Trophoblast cell (in vitro differentiated cells and primary cell): ENCODE measurements around the gene ATP6V0D1.

Experiments
- DNase-seq, 2 donors: peaks; one replicate each; pipeline ENCODE4 v3.0.0-alpha.2; 2016
- H2AFZ ChIP-seq: 2 replicates; pipeline ENCODE4 v1.6.1; 2013; ENCODE audit warnings: low read length, moderate library complexity, mild to moderate bottlenecking; ENCODE audit not compliant: insufficient read depth, poor library complexity
- H2AK5ac ChIP-seq: 2 replicates; pipeline ENCODE4 v1.6.1; 2013; ENCODE audit warnings: mild to moderate bottlenecking, low read length
- H2BK120ac ChIP-seq: 2 replicates; pipeline ENCODE4 v1.6.1; 2013; ENCODE audit warnings: low read length, mild to moderate bottlenecking, moderate library complexity; ENCODE audit not compliant: insufficient read depth, poor library complexity
- H2BK12ac ChIP-seq: 2 replicates; pipeline ENCODE4 v1.6.1; 2013; ENCODE audit warnings: mild to moderate bottlenecking, low read length, moderate library complexity
- H2BK5ac ChIP-seq: 2 replicates; pipeline ENCODE4 v1.6.1; 2013; ENCODE audit warnings: low read length, low read depth, moderate library complexity, mild to moderate bottlenecking; ENCODE audit not compliant: poor library complexity
- H3K14ac ChIP-seq: 2 replicates; pipeline ENCODE4 v1.6.1; 2013; ENCODE audit warnings: mild to moderate bottlenecking, low read length
- H3K18ac ChIP-seq: 2 replicates; pipeline ENCODE4 v1.6.1; 2013; ENCODE audit warnings: mild to moderate bottlenecking, low read length
- H3K23ac ChIP-seq: 2 replicates; pipeline ENCODE4 v1.6.1; 2013; ENCODE audit warnings: low read length
- H3K27ac ChIP-seq: 2 replicates; pipeline ENCODE4 v1.5.1; 2013; ENCODE audit warnings: low read depth, mild to moderate bottlenecking, inconsistent platforms, low read length, moderate library complexity
- H3K27me3 ChIP-seq: 2 replicates; pipeline ENCODE4 v1.6.1; 2013; ENCODE audit warnings: inconsistent platforms, mild to moderate bottlenecking, low read length, moderate library complexity; ENCODE audit not compliant: insufficient read depth
- H3K36me3 ChIP-seq, 2 experiments: 1 replicate in 1 of 2; 2 replicates in 1 of 2; pipeline ENCODE4 v1.6.1; 2013; ENCODE audit warnings: low read length in 2 of 2, mild to moderate bottlenecking in 2 of 2, moderate library complexity in 1 of 2; ENCODE audit not compliant: insufficient read depth in 2 of 2, control insufficient read depth in 1 of 2
- H3K4ac ChIP-seq: 2 replicates; pipeline ENCODE4 v1.6.1; 2013; ENCODE audit warnings: low read depth, mild to moderate bottlenecking, low read length, moderate library complexity
- H3K4me1 ChIP-seq, 2 experiments: 1 replicate in 1 of 2; 2 replicates in 1 of 2; pipeline ENCODE4 v1.6.1; 2013; ENCODE audit warnings: low read length in 2 of 2, mild to moderate bottlenecking in 2 of 2, moderate library complexity in 1 of 2; ENCODE audit not compliant: insufficient read depth in 2 of 2, control insufficient read depth in 1 of 2
- H3K4me2 ChIP-seq: 2 replicates; pipeline ENCODE4 v1.6.1; 2013; ENCODE audit warnings: inconsistent platforms, mild to moderate bottlenecking, low read length, moderate library complexity
- H3K4me3 ChIP-seq: 2 replicates; pipeline ENCODE4 v1.5.1; 2013; ENCODE audit warnings: mild to moderate bottlenecking, low read depth, low read length, inconsistent platforms
- H3K79me1 ChIP-seq: one replicate; pipeline ENCODE4 v1.6.1; 2013; ENCODE audit warnings: low read length
- H3K79me2 ChIP-seq: 2 replicates; pipeline ENCODE4 v1.6.1; 2013; ENCODE audit warnings: low read length, mild to moderate bottlenecking; ENCODE audit not compliant: control insufficient read depth, insufficient read depth, poor library complexity
- H3K9ac ChIP-seq: 2 replicates; pipeline ENCODE4 v1.6.1; 2013; ENCODE audit warnings: mild to moderate bottlenecking, low read length
- H3K9me3 ChIP-seq: 2 replicates; pipeline ENCODE4 v1.6.1; 2013; ENCODE audit warnings: low read depth, mild to moderate bottlenecking, control low read depth, inconsistent platforms, low read length; ENCODE audit not compliant: insufficient read depth
- H4K12ac ChIP-seq: 2 replicates; pipeline ENCODE4 v1.6.1; 2013; ENCODE audit warnings: low read depth, mild to moderate bottlenecking, low read length, moderate library complexity
- H4K8ac ChIP-seq: 2 replicates; pipeline ENCODE4 v1.6.1; 2013; ENCODE audit warnings: low read depth, mild to moderate bottlenecking, low read length, moderate library complexity
- H4K91ac ChIP-seq: one replicate; pipeline ENCODE4 v1.6.1; 2013; ENCODE audit warnings: low read depth, mild to moderate bottlenecking, low read length, moderate library complexity
- WGBS: extraction: QIAGEN DNeasy Blood & Tissue Kit; methylation state at CpG from one replicate; pipeline ENCODE4 v1.1.7; 2013; ENCODE audit warnings: missing lambda C conversion rate; ENCODE audit not compliant: insufficient read length, insufficient coverage; ENCODE audit errors: extremely low coverage; 5-methylcytosine and 5-hydroxymethylcytosine counted together

Gene ATP6V0D1

GRCh38 chr16:67426950-67427349, 54.0 kb downstream of the ATP6V0D1 start:
- no peak overlapping the region for H3K18ac ChIP-seq
- no peaks in the 10 kb centered on the region for H3K79me2 ChIP-seq
- H3K4me2 ChIP-seq, result no peak overlapping the region
- H3K4me3 ChIP-seq, result no peak overlapping the region
- no peak overlapping the region for H2BK120ac ChIP-seq
- H2BK12ac ChIP-seq, result no peak overlapping the region
- H2BK5ac ChIP-seq, result no peak overlapping the region
- no peak overlapping the region for H4K8ac ChIP-seq
- H3K23ac ChIP-seq, result no peak overlapping the region
- peaks cover 9 to 19% of the 10 kb centered on the region in 2 experiments for H3K4me1 ChIP-seq
- H3K9ac ChIP-seq, result no peak overlapping the region
- WGBS, result no CpG with 5 or more reads among the region's 7 CpGs
- H3K27ac ChIP-seq, result no peak overlapping the region
- peaks cover 27% of the 10 kb centered on the region for H3K27me3 ChIP-seq
- no peaks in the 10 kb centered on the region for H3K36me3 ChIP-seq
- H3K9me3 ChIP-seq, result peaks cover 2% of the 10 kb centered on the region
- no peak overlapping the region for H3K4ac ChIP-seq
- DNase-seq, result no peak
- H2AK5ac ChIP-seq, result no peak overlapping the region
- H3K79me1 ChIP-seq, result no peaks in the 10 kb centered on the region
- H4K12ac ChIP-seq, result no peak overlapping the region
- no peak overlapping the region for H4K91ac ChIP-seq
- H3K14ac ChIP-seq, result no peak overlapping the region
- no peak overlapping the region for H2AFZ ChIP-seq

- Histone ChIP-seq H3K4me3 (no peak overlapping the region), H3K4me1 (peaks cover 4 to 10% of the 10 kb centered on the region in 2 experiments), H3K79me2 (no peaks in the 10 kb centered on the region), H2AK5ac (no peak overlapping the region), H3K9ac (no peak overlapping the region), H3K27ac (no peak overlapping the region), H2AFZ (no peak overlapping the region), H4K8ac (no peak overlapping the region), H3K18ac (no peak overlapping the region), H3K36me3 (no peaks in the 10 kb centered on the region), H3K79me1 (peaks cover 3% of the 10 kb centered on the region), H3K4ac (no peak overlapping the region), H4K12ac (no peak overlapping the region), H3K9me3 (no peaks in the 10 kb centered on the region), H2BK5ac (no peak overlapping the region), H3K4me2 (no peak overlapping the region), H3K14ac (no peak overlapping the region), H4K91ac (no peak overlapping the region), H3K23ac (no peak overlapping the region), H2BK120ac (no peak overlapping the region), H2BK12ac (no peak overlapping the region), H3K27me3 (peaks cover 19% of the 10 kb centered on the region)
- no CpG with 5 or more reads among the region's 7 CpGs for WGBS
- DNase-seq, result no peak
Observed at GRCh38 chr16:67426022-67426421, 54.9 kb downstream of the ATP6V0D1 start.

GRCh38 chr16:67425580-67425979, 55.4 kb downstream of the ATP6V0D1 start:
- Histone ChIP-seq H3K79me1 (peaks cover 3% of the 10 kb centered on the region), H3K27me3 (peaks cover 17% of the 10 kb centered on the region), H2BK12ac (no peak overlapping the region), H3K4me1 (peaks cover 3 to 9% of the 10 kb centered on the region in 2 experiments), H4K91ac (no peak overlapping the region), H4K12ac (no peak overlapping the region), H4K8ac (no peak overlapping the region), H2AK5ac (no peak overlapping the region), H3K4me3 (no peak overlapping the region), H3K18ac (no peak overlapping the region), H3K14ac (no peak overlapping the region), H3K36me3 (no peaks in the 10 kb centered on the region), H3K4me2 (no peak overlapping the region), H3K9ac (no peak overlapping the region), H3K4ac (no peak overlapping the region), H2BK5ac (no peak overlapping the region), H3K23ac (no peak overlapping the region), H2BK120ac (no peak overlapping the region), H3K79me2 (no peaks in the 10 kb centered on the region), H2AFZ (no peak overlapping the region), H3K27ac (no peak overlapping the region), H3K9me3 (no peaks in the 10 kb centered on the region)
- WGBS, result no CpG with 5 or more reads among the region's 4 CpGs
- DNase-seq, result no peak

- no CpG with 5 or more reads among the region's 6 CpGs for WGBS
- no peak for DNase-seq
- no peak overlapping the region for H4K12ac ChIP-seq
- H4K8ac ChIP-seq, result no peak overlapping the region
- no peak overlapping the region for H4K91ac ChIP-seq
- no peak overlapping the region for H2BK120ac ChIP-seq
- no peaks in the 10 kb centered on the region for H3K79me2 ChIP-seq
- H3K9me3 ChIP-seq, result no peaks in the 10 kb centered on the region
- H3K4ac ChIP-seq, result no peak overlapping the region
- no peak overlapping the region for H3K18ac ChIP-seq
- H3K4me2 ChIP-seq, result no peak overlapping the region
- H3K4me3 ChIP-seq, result no peak overlapping the region
- H2BK12ac ChIP-seq, result no peak overlapping the region
- H3K27me3 ChIP-seq, result peaks cover 12% of the 10 kb centered on the region
- peaks cover 0 to 7% of the 10 kb centered on the region in 2 experiments for H3K4me1 ChIP-seq
- H2BK5ac ChIP-seq, result no peak overlapping the region
- no peak overlapping the region for H3K14ac ChIP-seq
- H3K9ac ChIP-seq, result no peak overlapping the region
- no peak overlapping the region for H3K23ac ChIP-seq
- no peaks in the 10 kb centered on the region for H3K36me3 ChIP-seq
- H2AFZ ChIP-seq, result no peak overlapping the region
- H3K27ac ChIP-seq, result no peak overlapping the region
- peaks cover 3% of the 10 kb centered on the region for H3K79me1 ChIP-seq
- no peak overlapping the region for H2AK5ac ChIP-seq
Observed at GRCh38 chr16:67425061-67425460, 55.9 kb downstream of the ATP6V0D1 start.
